ENCODE results near the gene CGREF1.
A peak's percentile ranks its signal among the peaks of the same experiment; 100 is the strongest.

DNA sequence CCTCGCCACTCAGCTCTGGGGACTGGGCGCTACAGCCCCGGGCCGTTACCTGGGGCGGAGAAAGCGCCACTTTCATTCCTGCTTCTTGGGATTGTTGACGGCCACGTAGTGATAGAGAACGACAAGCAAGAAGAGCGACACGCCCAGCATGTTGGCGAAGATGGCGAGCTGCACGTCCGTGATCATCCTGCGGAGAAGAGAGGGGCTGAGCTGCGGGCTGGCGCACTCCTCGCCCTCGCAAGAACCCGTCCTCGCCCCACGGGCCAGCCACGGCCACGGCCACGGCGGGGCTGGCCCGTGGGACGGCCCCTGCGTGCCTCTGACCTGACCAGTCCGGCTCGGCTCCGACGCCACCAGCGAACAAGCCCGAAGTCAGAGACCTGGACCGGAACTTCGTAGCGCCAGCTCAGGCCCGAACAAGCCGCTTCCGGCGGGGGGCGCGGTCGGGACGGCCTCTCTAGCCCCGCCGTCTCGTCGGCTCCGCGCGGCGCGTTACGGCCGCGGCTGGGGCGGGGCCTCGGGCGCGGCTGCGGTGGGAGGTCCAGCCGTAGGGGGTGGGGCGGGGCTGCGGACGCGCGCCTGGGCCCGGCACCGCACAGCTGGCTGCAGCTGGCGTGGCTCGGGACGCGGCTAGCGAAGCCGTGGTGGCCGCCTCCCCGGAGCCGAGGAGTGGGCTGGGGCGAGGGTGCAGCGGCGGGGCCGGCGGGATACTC is 47.5 kb downstream of the CGREF1 start, which contains the start of gene OST4:
- TF ChIP-seq, protein P1, sequence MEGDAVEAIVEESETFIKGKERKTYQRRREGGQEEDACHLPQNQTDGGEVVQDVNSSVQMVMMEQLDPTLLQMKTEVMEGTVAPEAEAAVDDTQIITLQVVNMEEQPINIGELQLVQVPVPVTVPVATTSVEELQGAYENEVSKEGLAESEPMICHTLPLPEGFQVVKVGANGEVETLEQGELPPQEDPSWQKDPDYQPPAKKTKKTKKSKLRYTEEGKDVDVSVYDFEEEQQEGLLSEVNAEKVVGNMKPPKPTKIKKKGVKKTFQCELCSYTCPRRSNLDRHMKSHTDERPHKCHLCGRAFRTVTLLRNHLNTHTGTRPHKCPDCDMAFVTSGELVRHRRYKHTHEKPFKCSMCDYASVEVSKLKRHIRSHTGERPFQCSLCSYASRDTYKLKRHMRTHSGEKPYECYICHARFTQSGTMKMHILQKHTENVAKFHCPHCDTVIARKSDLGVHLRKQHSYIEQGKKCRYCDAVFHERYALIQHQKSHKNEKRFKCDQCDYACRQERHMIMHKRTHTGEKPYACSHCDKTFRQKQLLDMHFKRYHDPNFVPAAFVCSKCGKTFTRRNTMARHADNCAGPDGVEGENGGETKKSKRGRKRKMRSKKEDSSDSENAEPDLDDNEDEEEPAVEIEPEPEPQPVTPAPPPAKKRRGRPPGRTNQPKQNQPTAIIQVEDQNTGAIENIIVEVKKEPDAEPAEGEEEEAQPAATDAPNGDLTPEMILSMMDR (IDR thresholded peaks at IDR 0.05): no peak
- TF ChIP-seq POLR2A (IDR thresholded peaks at IDR 0.05) (peak; percentile 63 to 76), POLR2AphosphoS5 (IDR thresholded peaks at IDR 0.05) (peak; percentile 86 to 95 (median 93)), EP300 (IDR thresholded peaks at IDR 0.05) (no peak)

Measured in sigmoid colon (tissue), 4 donors.